SK-N-DZ (cell line): ENCODE results near the gene S100P.
A peak's percentile ranks its signal among the peaks of the same experiment; 100 is the strongest.

Experiments used
- DNase-seq: peaks from one replicate; pipeline ENCODE4 v3.0.0-alpha.2; 2015; ENCODE audit warnings: low spot score

S100P gene

DNA sequence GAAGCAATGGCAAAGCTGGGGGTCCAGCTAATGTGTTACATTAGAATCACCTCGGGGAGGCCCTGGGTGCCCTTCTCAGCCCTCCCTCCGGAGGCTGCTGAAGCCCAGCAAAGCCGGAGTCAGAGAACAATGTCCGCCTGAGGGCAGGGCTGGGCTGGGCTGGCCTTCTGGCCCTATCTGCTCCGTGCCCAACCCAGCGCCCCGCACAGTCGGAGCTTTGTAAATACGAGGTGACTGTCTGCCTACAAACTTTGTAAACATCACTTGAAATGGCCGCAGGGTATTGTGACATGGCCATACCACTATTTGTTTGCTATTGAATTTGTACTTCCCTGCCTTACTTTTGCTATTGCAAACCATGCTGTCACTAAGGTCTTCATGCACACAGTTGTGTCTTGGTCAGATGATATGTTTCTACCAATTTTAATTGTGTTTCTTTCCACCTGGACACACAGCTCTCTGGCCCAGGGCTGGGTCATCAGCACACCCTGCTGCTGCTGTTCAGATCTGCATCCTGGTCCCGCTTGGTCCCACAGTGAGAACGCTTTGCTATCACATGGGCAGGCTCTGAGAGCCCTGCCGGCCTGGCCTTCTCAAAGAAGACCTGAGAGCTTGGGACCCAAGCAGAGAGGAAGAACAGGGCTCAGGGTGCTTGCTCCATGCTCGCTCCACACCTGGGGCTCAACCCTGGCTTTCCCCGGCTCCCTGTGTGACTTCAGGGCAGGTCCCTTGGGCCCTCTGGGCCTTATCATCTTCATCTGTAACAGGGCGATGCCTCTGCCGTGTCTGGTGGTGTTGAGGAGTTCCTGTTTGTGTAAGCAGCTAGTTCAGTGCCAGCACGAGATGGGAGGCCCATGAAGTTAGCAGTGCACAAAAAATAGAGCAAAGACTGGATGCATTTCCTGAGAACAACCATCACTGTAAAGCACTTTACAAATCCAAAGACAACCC is 2.3 kb downstream of the S100P start:
- peak; percentile 52 for DNase-seq

DNA sequence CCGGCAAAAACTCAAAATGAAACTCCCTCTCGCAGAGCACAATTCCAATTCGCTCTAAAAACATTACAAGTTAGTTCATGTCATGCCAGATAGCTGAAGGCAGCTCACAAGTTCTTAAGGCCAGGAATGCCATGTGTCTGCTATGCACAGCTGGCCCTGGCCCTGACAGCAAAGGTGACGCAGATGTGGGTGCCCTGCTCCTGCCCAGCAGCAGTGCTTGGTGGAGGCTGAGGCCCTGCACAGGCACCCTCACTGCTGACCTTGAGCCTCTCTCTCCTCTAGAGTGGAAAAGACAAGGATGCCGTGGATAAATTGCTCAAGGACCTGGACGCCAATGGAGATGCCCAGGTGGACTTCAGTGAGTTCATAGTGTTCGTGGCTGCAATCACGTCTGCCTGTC is 2.9 kb downstream of the S100P start:
- no peak for DNase-seq

DNA sequence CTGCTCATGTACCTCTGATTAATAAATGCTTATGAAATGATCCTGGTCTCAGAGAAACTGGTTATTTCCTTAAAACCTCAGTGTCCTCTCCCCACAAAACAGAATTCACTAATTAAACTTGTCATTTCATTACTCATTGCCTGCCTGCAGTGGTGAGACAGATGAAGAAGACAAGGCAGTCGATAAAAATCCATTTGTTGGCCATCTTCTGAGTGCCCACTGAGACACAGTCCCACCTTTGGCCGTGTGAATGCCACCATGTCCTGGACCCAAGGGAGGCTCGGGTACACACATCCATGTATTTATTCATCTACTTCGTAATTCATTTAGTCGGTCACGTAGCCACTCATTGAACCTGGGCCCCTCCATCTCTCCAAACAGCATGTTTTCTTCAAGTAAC is 3.5 kb downstream of the S100P start:
- no peak for DNase-seq

DNA sequence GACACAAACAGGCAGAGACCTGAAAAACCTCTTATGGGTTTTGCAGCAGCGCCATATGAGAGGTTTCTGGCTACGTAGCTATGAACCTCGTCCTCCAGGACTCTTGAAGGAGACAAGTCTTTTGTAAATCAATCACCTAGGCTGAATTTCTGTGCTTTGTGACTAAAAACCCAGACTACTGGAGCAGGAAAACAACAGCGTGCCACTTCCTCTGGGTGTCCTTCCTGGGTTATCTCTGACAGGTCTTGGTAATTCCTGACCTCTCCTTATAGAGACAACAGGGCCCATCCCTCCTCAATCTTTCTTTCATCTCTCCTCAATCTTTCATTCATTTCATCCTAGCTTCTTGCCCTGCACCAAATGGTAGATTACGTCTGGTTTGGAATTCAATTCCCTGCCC is 5.7 kb downstream of the S100P start:
- DNase-seq: no peak

DNA sequence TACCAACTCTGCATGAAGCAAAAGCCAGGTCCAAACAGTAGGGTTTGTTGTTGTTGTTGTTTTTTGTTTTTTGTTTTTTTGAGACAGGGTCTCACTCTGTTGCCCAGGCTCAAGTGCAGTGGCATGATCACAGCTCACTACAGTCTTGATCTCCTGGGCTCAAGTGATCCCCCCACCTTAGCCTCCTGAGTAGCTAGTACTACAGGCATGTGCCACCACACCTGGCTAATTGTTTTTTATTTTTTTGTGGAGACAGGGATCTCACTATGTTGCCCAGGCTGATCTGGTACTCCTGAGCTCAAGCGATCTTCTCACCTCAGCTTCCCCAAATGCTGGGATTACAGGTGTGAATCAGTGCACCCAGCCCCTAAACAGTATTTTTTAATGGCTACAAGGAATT is 6.2 kb downstream of the S100P start:
- no peak for DNase-seq

DNA sequence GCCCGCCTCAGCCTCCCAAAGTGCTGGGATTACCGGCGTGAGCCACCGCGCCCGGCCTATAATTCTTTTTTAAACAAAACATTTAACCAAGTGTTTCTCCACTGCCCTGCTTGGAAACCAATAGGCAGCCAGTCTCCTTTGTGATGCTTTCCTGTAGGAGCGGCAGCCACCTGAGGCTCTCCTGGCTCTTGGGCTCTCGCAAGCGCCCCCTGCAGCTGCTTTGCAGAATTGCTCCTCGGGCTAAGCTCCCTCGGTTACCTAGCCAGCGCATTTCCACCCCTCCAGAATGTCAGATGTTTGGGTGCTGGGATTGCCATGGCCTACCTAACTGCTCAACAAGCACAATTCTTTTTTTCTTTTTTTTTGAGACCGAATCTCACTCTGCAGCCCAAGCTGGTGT is 7.7 kb downstream of the S100P start:
- no peak for DNase-seq

DNA sequence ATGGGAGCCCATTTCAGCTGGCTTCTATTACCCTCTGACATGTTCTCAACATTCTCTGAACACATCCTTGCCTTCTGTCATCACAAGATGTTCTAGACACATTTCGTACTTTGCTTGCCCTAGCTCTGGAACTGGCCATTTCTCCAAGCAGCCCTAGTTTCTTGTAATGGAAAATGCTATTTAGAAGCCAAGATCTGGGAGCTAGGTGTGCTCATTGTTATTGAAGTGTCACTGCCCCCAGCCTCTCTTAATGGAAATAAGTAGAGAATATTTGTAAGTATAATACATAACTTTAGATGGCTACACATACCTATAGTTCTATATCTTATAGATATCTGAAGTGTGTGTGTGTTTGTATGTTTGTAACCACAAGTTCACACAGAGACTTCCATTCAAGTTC is 9.1 kb downstream of the S100P start:
- DNase-seq: no peak

DNA sequence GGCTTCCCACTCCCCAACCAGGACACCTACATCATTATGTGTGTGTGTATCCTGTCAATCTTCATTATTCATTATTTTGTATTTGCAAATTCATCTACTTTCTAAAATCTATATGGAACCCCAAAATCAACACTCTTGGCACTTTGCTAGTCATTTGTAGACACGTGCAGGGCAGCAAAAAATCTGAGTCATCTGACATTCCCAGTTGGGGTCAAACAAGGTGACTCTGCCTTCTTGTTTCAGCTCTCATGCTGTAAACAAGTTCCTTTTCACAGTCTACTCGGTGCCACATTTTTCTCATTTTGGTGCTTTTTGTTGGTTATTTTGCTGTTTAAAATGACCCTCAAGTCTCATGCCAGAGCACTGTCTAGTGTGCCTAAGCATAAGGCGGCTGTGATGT is 10.1 kb downstream of the S100P start:
- DNase-seq: no peak

DNA sequence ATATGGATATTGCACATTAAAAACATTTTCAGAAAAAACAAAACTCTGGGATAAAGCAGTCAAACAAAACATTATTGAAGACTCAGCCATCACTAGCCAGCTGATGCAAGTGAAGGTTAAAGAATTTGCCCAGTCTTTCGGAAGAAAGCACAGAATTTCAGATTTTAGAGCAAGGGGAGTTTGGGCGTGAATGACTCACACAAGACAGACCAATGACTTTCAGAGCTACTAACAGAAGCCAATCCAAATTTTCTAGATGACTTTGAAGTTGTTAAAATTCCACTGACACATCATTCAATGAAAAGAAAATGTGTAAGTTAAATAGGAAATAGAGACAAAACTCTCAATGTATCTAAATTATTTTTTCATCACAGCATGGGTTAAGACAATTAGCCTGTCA is 12.0 kb downstream of the S100P start:
- DNase-seq: no peak

DNA sequence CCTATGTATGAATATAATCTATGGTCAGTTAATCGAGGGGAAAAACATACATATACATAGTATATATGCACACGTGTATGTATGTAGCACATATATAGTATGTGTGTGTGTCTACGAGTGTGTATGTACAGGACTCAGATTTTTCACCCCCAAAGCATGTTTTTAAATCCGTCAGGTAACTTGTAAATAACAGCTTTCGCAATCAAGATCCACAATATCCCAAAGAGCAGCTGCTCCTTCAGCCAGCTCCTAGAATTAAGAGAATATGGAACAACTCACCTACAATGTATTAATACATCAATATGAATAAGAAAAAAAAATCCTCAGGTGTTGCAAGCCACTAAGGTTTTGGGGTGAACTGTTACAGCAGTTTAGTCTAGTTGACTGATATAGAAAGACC is 12.5 kb downstream of the S100P start:
- no peak for DNase-seq

DNA sequence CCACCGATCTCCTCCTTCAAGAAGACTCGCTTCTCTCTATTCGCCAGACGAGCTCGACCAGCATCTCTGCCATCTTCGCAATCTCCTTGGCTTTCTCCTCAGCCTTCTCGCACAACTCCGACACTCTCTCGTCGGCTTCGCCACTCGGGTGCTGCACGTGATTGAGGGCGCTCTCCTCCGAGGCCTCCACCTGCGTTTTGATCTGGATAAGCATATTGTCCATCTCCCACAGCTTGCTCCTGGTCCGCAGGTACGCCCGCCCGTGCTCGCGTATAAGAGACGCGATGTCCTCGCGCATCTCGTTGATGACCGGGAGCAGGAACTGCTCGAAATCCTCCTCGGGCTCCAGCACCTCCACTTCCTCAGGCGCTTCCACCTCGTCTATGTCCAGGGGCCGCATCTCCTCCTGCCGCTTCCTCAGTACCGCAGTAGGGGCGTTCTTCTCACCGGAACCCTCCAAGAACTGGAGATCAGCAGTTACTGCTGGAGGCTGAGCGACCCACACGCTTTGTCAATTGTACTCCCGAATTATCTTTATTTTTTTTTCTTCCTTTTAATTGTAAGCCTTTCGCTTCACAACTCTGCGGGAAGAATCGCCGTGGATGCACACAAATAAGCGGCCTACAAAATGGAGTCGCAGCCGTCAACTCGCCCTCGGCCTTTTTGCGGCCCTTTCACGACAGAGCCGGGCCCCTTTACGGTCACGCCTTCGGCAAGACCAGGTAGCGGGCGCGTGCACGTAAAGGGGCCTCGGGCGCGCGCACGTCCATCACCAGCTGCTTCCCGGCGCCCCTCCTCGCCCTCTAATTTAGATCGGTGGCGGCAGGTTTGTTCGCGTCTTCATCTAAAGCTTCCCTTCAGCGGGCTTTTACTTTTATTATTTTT is 15.8 kb downstream of the S100P start, which contains the start of gene MRFAP1L1:
TSS of gene MRFAP1L1 (minus strand) at position 636 of the 885 bp plus-strand sequence. CDS start at position 400, 236 bp downstream.
- peak; percentile 95 for DNase-seq

DNA sequence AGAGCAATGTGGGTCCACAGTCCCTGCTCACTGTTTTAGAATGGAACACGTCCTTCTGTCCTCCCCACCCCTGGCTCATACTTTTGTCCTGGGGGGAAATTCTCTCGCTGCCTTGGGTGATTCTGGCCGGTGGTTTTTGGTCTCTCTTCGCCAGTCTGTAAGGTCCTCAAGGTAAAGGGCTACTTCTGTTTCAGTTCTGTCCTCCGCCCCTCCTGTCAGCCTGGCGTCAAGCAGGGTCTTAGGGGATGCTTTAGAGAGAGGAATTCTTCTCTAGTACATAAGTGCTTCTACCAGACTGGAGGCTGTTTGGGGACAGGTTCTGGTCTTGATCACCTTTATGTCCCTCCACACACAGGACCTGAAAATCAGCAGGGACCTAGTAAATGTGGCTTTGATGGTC is 16.6 kb downstream of the S100P start:
- no peak for DNase-seq

DNA sequence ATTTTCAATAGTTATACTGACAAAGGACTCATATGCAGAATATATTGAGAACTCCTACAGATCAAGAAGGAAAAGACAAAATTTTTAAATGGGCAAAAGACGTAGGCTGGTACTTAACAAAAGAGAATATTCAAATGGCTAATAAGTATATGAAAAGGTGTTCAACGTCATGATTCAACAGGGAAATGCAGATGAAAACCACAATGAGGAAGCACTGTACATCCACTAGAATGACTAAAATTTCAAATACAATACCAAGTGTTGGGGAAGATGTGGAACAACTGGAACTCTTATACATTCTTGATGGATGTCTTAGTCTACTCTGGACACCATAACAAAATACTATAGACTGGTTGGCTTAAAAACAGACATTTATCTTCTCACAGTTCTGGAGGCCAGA is 17.3 kb downstream of the S100P start:
- DNase-seq: no peak

DNA sequence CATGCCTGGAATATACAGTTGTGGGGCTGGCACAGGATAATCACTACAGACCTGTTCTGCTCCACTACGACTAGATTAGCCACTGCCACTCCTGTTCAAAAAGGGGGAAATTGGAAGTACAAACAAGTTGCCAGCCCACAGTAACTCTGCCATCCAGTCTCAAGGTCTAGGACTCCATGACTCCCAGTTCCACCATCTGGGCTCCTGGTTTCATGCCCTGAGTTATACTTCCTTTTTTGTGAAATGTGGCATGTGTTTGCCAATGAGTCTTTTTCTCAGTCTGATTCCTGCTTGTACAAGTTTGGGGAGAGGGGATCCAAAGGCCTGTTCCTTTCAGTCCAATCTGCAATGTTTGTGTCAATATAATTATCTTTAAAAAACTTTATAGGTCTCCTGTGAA is 21.3 kb downstream of the S100P start:
- no peak for DNase-seq

DNA sequence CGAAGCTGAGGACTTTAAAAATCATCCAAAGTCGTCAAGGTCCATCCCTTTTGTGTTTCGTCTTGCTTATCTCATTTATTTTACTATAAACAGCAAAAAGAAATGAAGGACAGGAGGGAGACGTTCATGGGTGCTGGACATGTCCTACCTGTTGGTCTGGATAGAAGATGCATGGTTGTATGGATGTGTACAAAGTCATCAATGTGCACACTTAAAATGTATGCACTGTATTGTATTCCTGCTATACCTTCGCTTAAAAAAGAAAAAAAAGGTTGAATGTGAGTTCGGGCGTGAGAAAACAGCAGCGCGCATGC is 22.0 kb downstream of the S100P start:
- no peak for DNase-seq

DNA sequence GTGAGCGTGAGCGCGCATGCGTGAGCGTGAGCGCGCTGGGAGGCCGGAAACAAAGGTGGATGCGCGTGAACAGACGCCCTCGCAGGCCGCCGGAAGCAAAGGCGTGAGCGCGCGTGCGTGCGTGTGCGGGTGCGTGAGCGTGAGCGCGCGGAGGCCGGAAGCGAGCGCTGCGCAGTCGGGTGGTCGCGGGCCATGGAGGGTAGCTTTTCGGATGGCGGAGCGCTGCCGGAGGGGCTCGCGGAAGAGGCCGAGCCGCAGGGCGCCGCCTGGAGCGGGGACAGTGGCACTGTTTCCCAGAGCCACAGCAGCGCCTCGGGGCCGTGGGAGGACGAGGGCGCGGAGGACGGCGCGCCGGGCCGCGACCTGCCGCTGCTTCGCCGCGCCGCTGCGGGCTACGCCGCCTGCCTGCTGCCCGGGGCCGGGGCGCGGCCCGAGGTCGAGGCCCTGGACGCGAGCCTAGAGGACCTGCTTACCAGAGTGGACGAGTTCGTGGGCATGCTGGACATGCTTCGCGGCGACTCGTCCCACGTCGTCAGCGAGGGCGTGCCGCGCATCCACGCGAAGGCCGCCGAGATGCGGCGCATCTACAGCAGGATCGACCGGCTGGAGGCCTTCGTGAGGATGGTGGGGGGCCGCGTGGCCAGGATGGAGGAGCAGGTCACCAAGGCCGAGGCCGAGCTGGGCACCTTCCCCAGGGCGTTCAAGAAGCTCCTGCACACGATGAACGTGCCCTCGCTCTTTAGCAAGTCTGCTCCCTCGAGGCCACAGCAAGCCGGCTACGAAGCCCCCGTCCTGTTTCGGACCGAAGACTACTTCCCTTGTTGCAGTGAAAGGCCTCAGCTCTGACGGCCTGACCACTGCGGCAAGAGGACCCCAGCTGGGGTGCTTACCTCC is 22.6 kb downstream of the S100P start, which contains the start of gene BLOC1S4:
TSS of gene BLOC1S4 (plus strand) at position 157 of the 894 bp plus-strand sequence. CDS start at position 193, 36 bp downstream.
- DNase-seq: peak; percentile 88

DNA sequence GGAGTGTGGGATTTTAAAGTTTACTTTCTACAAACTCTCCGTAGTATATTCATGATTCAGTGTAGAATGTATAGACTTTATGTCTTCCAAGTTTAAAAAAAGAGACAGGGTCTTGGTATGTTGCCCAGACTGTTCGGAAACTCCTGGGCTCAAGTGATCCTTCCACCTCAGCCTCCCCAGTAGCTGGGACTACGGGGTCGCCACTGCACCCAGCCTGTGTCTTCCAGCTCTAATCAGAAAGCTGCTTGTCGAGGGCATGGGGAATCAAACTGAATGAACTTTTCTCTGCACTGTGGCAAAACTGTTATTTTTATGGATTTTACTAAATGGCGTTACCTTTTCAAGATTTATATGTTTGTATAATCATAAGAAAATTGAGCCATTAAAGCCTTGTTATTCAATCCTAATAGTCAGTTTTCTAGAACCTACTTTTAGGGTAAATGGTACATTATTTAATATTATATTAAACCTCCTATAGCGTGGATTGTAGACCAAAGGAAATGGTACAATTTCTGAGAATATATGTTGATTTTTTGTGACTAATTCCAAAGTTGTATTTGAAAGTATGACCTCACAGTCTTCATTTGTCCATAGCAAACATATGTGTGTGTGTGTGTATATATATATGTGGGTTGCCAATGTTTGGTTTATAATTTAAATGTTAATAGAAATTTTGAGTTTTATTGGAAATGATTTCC is 23.4 kb downstream of the S100P start:
- no peak for DNase-seq

DNA sequence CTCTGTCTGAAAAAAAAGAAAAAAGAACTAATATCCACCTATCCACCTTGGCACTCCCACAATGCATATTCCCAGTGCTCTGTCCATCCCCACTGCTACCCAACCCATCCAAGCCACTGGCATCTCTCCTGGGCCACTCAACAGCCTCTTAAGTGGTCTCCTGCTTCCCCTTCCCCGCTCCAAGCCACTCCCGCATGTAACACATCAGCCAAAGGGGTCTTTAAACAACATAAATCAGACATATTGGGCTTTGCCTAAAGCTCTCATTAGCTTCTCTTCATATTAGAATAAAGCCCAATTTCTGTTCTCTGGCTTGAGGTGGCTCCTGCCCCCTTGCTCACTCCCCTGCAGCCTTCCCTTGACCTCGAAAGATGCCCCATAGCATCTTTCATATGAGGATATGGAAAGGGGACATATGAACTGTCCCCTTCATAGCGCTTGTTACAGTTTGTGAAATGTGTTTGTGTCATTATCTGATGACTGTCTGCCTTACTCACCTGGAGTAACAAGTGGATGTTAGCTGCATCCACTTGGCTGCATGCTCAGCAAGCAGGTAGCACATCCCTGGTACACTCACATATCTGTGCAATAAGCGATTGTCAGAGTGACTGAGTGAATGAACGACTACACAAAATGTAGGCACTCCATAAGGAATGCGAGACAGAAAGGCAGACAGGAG is 25.4 kb downstream of the S100P start:
- no peak for DNase-seq

DNA sequence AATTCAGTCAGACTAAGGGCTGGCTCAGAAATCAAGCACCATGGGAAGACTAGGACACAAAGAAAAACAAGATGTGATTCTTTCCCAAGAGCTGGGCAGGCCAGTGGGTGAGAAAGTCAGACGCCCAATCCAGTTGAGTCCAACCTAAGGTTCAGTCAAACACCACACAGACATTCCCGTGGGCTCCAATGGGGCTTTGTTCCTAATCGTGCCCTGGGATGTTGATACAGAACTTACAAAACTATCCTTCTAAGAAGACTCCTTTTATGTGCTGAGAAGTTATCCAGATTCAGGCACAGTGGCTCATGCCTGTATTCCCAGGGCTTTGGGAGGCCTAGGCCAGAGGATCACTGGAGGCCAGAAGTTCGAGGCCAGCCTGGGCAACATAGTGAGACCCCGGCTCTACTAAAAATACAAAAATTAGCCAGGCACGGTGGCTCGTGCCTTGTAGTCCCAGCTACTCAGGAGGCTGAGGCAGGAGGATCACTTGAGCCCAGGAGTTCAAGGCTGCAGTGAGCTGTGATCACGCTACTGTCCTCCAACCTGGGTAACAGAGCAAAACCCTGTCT is 26.0 kb downstream of the S100P start:
- no peak for DNase-seq

DNA sequence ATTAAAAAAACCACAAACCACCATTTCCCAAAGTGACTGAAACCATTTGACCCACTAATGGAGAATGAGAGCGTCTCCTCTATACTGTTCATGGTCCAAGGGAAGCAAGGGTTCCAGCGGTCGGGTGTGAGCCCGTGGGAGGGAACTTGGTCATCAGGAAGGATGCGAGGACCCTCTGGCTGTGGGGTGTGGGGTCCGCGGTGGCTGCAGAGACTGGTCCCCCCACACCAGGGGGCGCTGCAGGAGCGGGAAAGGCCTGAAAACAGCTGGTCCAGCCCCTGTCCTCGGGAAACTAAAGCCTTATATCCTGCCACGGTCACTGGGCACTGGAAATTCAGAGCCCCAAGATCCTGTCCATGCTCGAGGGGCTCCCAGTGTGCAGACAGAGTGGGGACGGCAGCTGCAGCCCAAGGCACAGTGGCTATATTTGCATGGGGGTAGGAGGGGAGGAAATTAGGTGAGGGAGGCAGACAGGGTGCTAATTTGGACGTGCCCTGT is 26.6 kb downstream of the S100P start:
- DNase-seq: peak; percentile 78
